ENCODE results near the gene CDYL2. TPM values are rescaled to one million over a fixed set of nuclear protein-coding genes. Genes with fewer than 3 reads are reported as not detected.
"Not testable (repeated sequence)": the region's sequence is repeated elsewhere in the genome, so short reads cannot be mapped to it uniquely, and the experiment has no call there.

The CDYL2 gene
- polyA plus RNA-seq, 3 donors = 0.76 to 2.8 (median 1.9) TPM

- WGBS, 3 donors = 95 to 98% (median 96%) methylated on average over 1 of the region's 1 CpG
- H3K27ac ChIP-seq (ENCODE audit: low read depth, low read length) = no peak overlapping the region
These were observed 28.9 kb downstream of the CDYL2 start for GRCh38 chr16:80775450-80775849.

- 81 to 96% (median 83%) methylated on average over 1 of the region's 1 CpG for WGBS, 3 donors
- H3K27ac ChIP-seq (ENCODE audit: low read depth, low read length) = no peak overlapping the region
These were observed 37.6 kb downstream of the CDYL2 start for GRCh38 chr16:80766798-80767197.

GRCh38 chr16:80759419-80760162, 44.8 kb downstream of the CDYL2 start:
- no peak overlapping the region for H3K27ac ChIP-seq (ENCODE audit: low read depth, low read length)
- 66 to 82% (median 75%) methylated on average over 6 of the region's 6 CpGs for WGBS, 3 donors

- H3K27ac ChIP-seq (ENCODE audit: low read depth, low read length) = no peak overlapping the region
- WGBS, 3 donors = 87 to 91% (median 89%) methylated on average over 5 of the region's 5 CpGs
These were observed 49.9 kb downstream of the CDYL2 start for GRCh38 chr16:80754476-80754875.

- H3K27ac ChIP-seq (ENCODE audit: low read depth, low read length) = no peak overlapping the region
- 90 to 96% (median 90%) methylated on average over 2 of the region's 2 CpGs for WGBS, 3 donors
These were observed 51.9 kb downstream of the CDYL2 start for GRCh38 chr16:80752541-80752940.

GRCh38 chr16:80751167-80751566, 53.2 kb downstream of the CDYL2 start:
- 41 to 45% (median 44%) methylated on average over 3 of the region's 3 CpGs for WGBS, 3 donors
- no peak overlapping the region for H3K27ac ChIP-seq (ENCODE audit: low read depth, low read length)

- WGBS, 3 donors = 63 to 83% (median 64%) methylated on average over 4 of the region's 4 CpGs
- H3K27ac ChIP-seq (ENCODE audit: low read depth, low read length) = no peak overlapping the region
These were observed 58.2 kb downstream of the CDYL2 start for GRCh38 chr16:80746231-80746630.

GRCh38 chr16:80744856-80745255, 59.5 kb downstream of the CDYL2 start:
- H3K27ac ChIP-seq (ENCODE audit: low read depth, low read length) = no peak overlapping the region
- 66 to 75% (median 74%) methylated on average over 4 of the region's 4 CpGs for WGBS, 3 donors

- 94 to 100% (median 98%) methylated on average over 1 of the region's 1 CpG for WGBS, 3 donors
- H3K27ac ChIP-seq (ENCODE audit: low read depth, low read length) = no peak overlapping the region
These were observed 60.6 kb downstream of the CDYL2 start for GRCh38 chr16:80743772-80744171.

GRCh38 chr16:80743273-80743672, 61.1 kb downstream of the CDYL2 start:
- WGBS, 3 donors = 83 to 95% (median 93%) methylated on average over 3 of the region's 3 CpGs

GRCh38 chr16:80742331-80742730, 62.1 kb downstream of the CDYL2 start:
- 79 to 93% (median 89%) methylated on average over 2 of the region's 2 CpGs for WGBS, 3 donors
- no peak overlapping the region for H3K27ac ChIP-seq (ENCODE audit: low read depth, low read length)

More at GRCh38 chr16:80743273-80743672, 61.1 kb downstream of the CDYL2 start:
- H3K27ac ChIP-seq (ENCODE audit: low read depth, low read length) = no peak overlapping the region

GRCh38 chr16:80741724-80742123, 62.7 kb downstream of the CDYL2 start:
- WGBS, 3 donors = 71 to 78% (median 73%) methylated on average over 4 of the region's 4 CpGs

GRCh38 chr16:80739523-80739922, 64.9 kb downstream of the CDYL2 start:
- WGBS, 3 donors = 93 to 97% (median 93%) methylated on average over 6 of the region's 6 CpGs
- no peak overlapping the region for H3K27ac ChIP-seq (ENCODE audit: low read depth, low read length)

More at GRCh38 chr16:80741724-80742123, 62.7 kb downstream of the CDYL2 start:
- no peak overlapping the region for H3K27ac ChIP-seq (ENCODE audit: low read depth, low read length)

- no peak overlapping the region for H3K27ac ChIP-seq (ENCODE audit: low read depth, low read length)
- 89 to 93% (median 90%) methylated on average over 3 of the region's 3 CpGs for WGBS, 3 donors
These were observed 65.9 kb downstream of the CDYL2 start for GRCh38 chr16:80738521-80738920.

- WGBS, 3 donors = 47 to 85% (median 77%) methylated on average over 4 of the region's 4 CpGs
- H3K27ac ChIP-seq (ENCODE audit: low read depth, low read length) = no peak overlapping the region
These were observed 68.6 kb downstream of the CDYL2 start for GRCh38 chr16:80735846-80736245.

- 15 to 68% (median 18%) methylated on average over 2 of the region's 2 CpGs for WGBS, 3 donors
- no peak overlapping the region for H3K27ac ChIP-seq (ENCODE audit: low read depth, low read length)
These were observed 71.0 kb downstream of the CDYL2 start for GRCh38 chr16:80733407-80733806.

- WGBS, 3 donors = 92 to 94% (median 93%) methylated on average over 2 of the region's 2 CpGs
- H3K27ac ChIP-seq (ENCODE audit: low read depth, low read length) = no peak overlapping the region
These were observed 72.5 kb downstream of the CDYL2 start for GRCh38 chr16:80731915-80732314.

GRCh38 chr16:80727066-80727763, 77.2 kb downstream of the CDYL2 start:
- not testable (repeated sequence) for H3K27ac ChIP-seq (ENCODE audit: low read depth, low read length)
- 93 to 97% (median 95%) methylated on average over 29 of the region's 29 CpGs for WGBS, 3 donors

GRCh38 chr16:80725566-80726162, 78.7 kb downstream of the CDYL2 start:
- H3K27ac ChIP-seq (ENCODE audit: low read depth, low read length) = no peak overlapping the region
- 88 to 90% (median 88%) methylated on average over 9 of the region's 9 CpGs for WGBS, 3 donors

Data from adipose tissue (tissue), 3 donors.